GM12865 (cell line): ENCODE results near the gene TNFRSF9.

ENCODE experiments used
- DNase-seq: peaks from one replicate; pipeline ENCODE4 v3.0.0; 2010; ENCODE audit warnings: low read depth
- H3K4me3 ChIP-seq: 2 replicates; pipeline ENCODE4 v1.5.1; 2011; ENCODE audit warnings: mild to moderate bottlenecking, low read depth, low read length, control low read depth
- CTCF ChIP-seq: IDR thresholded peaks from 2 replicates; pipeline ENCODE4 v1.5.1; 2011; ENCODE audit warnings: low read length, control low read depth, low read depth, inconsistent platforms; ENCODE audit not compliant: insufficient read depth; ENCODE audit errors: missing control alignments

The TNFRSF9 gene

GRCh38 chr1:7940745-7941436 lies at the start of gene TNFRSF9:
TSS of gene TNFRSF9 (minus strand) at chr1:7940839. CDS start at chr1:7939994, 845 bp downstream.
- DNase-seq: peak; percentile 50
- no peak for TF ChIP-seq CTCF
- H3K4me3 ChIP-seq: no peak within 1 kb of the TSS; the same call in 1 of the 2 replicates

- TF ChIP-seq CTCF: no peak
- H3K4me3 ChIP-seq: no peak overlapping the region
- DNase-seq: no peak
Observed at GRCh38 chr1:7989762-7990428, 49.3 kb upstream of the TNFRSF9 start.

- TF ChIP-seq CTCF: no peak
- no peak overlapping the region for H3K4me3 ChIP-seq
- DNase-seq: no peak
Observed at GRCh38 chr1:7988576-7988975, 47.9 kb upstream of the TNFRSF9 start.

GRCh38 chr1:7987528-7987927 lies 46.9 kb upstream of the TNFRSF9 start:
- DNase-seq: no peak
- no peak for TF ChIP-seq CTCF
- H3K4me3 ChIP-seq: no peak overlapping the region

- H3K4me3 ChIP-seq: no peak overlapping the region
- no peak for TF ChIP-seq CTCF
- no peak for DNase-seq
Observed at GRCh38 chr1:7985851-7986612, 45.4 kb upstream of the TNFRSF9 start.

GRCh38 chr1:7984811-7985210 lies 44.2 kb upstream of the TNFRSF9 start:
- no peak for DNase-seq
- no peak for TF ChIP-seq CTCF

More at GRCh38 chr1:7984811-7985210, 44.2 kb upstream of the TNFRSF9 start:
- no peak overlapping the region for H3K4me3 ChIP-seq
